ENCODE data around the gene RPS18. TPM values are rescaled to one million over a fixed set of nuclear protein-coding genes. Genes with fewer than 3 reads are reported as not detected.

RPS18 gene
- total and polyA plus RNA-seq, 10 of the 15 experiments (the other 5 are each of a cell fraction or from before 2014, with no cell fraction given): 4,228 to 20,828 (median 7,406) TPM

DNA sequence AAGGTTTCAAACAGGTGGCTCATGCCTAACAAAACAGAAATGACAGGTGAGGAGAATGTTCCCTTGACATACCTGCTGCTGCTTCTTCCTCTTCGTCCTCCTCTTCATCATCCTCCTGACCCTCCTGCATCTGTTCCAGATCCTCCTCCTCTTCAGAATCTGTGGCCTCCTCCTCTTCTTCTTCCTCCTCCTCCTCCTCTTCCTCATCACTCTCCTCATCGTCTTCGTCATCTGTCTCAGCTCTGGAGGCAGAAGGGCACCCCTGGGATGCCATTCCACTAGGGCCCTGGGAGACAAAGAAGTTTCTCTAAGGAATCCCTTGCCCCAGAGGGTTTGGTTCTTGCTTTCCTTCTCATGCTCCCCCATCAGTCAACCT lies 48.1 kb downstream of the RPS18 start:
- in situ Hi-C loops (cut with MboI): no loop called here
- no peaks in the 10 kb centered on the region for H3K27me3 ChIP-seq (replicated peaks in 1 of 2; ENCODE audit: control insufficient read depth in 2 of 2, insufficient read depth in 2 of 2, low read length in 1 of 2)
- intact Hi-C loops (cut with micrococcal nuclease; ENCODE audit: unreplicated experiment): loop anchor here (5.0 kb wide), 1 partner anchor 97 kb away; the partner anchor contains the start of gene CUTA
- 0 out of 2 replicates have a peak, but pooled peaks cover 3% of the 10 kb centered on the region for H4K20me1 ChIP-seq (ENCODE audit: control insufficient read depth, insufficient read depth)
- no peak overlapping the region for H3K9ac ChIP-seq (ENCODE audit: control insufficient read depth, insufficient read depth, low read length)
- ATAC-seq (no peak), FAIRE-seq (no peak), DNase-seq (ENCODE audit: low read depth, low spot score) (no peak)
- no peak overlapping the region for H3K27ac ChIP-seq (ENCODE audit: control insufficient read depth, insufficient read depth)
- no peak overlapping the region for H2AFZ ChIP-seq (ENCODE audit: control insufficient read depth, low read depth, low read length)
- ChIA-PET CTCF (interaction anchor here (2.7 kb wide), 1 partner anchor 25 kb away, joined by 19 read pairs; no protein-coding TSS in a partner anchor), SMC1A (ENCODE audit: uncharacterized antibody, unreplicated experiment) (no interaction called here), RAD21 (ENCODE audit: unreplicated experiment) (no interaction called here), POLR2A (no interaction called here)
- no TSS peak for BruUV-seq (replicated peaks)
- peak overlapping the region; percentile 51 for H3K4me2 ChIP-seq (ENCODE audit: control insufficient read depth, insufficient read depth)
- H3K79me2 ChIP-seq (ENCODE audit: control insufficient read depth, insufficient read depth, low read length): peaks cover 36% of the 10 kb centered on the region
- TF ChIP-seq HDAC6 (IDR thresholded peaks at IDR 0.05; ENCODE audit: unreplicated experiment) (no peak), PML (IDR thresholded peaks at IDR 0.05; ENCODE audit: low read length) (no peak), STAT1 (conservative IDR thresholded peaks at IDR 0.05) (no peak), SP1 (IDR thresholded peaks at IDR 0.05; ENCODE audit: low read depth, low read length) (no peak), ATF7 (IDR thresholded peaks at IDR 0.05; ENCODE audit: low read depth) (no peak), SREBF1 (IDR thresholded peaks at IDR 0.05; ENCODE audit: low read length) (no peak), HDGF (IDR thresholded peaks at IDR 0.05) (no peak), KDM1A (IDR thresholded peaks at IDR 0.05; ENCODE audit: borderline replicate concordance) (no peak), IRF4 (IDR thresholded peaks at IDR 0.05; ENCODE audit: low read depth, low read length) (no peak), TAF1 (IDR thresholded peaks at IDR 0.05; ENCODE audit: borderline replicate concordance, low read depth, low read length) (no peak), SIN3A (IDR thresholded peaks at IDR 0.05; ENCODE audit: low read depth, low read length) (no peak), BHLHE40 (IDR thresholded peaks at IDR 0.05; ENCODE audit: borderline replicate concordance in 1 of 2, low read depth in 2 of 2, low read length in 1 of 2) (no peak), EZH2 (IDR thresholded peaks at IDR 0.05; ENCODE audit: borderline replicate concordance, control insufficient read depth, low read depth, low read length) (no peak), TCF7 (IDR thresholded peaks at IDR 0.05; ENCODE audit: borderline replicate concordance) (no peak)
- TF ChIP-seq, protein P1, sequence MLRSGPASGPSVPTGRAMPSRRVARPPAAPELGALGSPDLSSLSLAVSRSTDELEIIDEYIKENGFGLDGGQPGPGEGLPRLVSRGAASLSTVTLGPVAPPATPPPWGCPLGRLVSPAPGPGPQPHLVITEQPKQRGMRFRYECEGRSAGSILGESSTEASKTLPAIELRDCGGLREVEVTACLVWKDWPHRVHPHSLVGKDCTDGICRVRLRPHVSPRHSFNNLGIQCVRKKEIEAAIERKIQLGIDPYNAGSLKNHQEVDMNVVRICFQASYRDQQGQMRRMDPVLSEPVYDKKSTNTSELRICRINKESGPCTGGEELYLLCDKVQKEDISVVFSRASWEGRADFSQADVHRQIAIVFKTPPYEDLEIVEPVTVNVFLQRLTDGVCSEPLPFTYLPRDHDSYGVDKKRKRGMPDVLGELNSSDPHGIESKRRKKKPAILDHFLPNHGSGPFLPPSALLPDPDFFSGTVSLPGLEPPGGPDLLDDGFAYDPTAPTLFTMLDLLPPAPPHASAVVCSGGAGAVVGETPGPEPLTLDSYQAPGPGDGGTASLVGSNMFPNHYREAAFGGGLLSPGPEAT (IDR thresholded peaks at IDR 0.05; ENCODE audit: low read depth): no peak
- TF ChIP-seq, protein P2, sequence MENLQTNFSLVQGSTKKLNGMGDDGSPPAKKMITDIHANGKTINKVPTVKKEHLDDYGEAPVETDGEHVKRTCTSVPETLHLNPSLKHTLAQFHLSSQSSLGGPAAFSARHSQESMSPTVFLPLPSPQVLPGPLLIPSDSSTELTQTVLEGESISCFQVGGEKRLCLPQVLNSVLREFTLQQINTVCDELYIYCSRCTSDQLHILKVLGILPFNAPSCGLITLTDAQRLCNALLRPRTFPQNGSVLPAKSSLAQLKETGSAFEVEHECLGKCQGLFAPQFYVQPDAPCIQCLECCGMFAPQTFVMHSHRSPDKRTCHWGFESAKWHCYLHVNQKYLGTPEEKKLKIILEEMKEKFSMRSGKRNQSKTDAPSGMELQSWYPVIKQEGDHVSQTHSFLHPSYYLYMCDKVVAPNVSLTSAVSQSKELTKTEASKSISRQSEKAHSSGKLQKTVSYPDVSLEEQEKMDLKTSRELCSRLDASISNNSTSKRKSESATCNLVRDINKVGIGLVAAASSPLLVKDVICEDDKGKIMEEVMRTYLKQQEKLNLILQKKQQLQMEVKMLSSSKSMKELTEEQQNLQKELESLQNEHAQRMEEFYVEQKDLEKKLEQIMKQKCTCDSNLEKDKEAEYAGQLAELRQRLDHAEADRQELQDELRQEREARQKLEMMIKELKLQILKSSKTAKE (IDR thresholded peaks at IDR 0.05; ENCODE audit: low read depth, poor library complexity, severe bottlenecking): no peak
- WGBS (ENCODE audit: insufficient coverage, insufficient replicate concordance, low lambda C conversion rate, missing lambda C conversion rate): 74% methylated on average over 3 of the region's 3 CpGs
- peaks cover 12 to 16% of the 10 kb centered on the region in 2 experiments; a peak in 3 of 4 replicates for H3K36me3 ChIP-seq (ENCODE audit: control insufficient read depth in 2 of 2, insufficient read depth in 2 of 2, low read length in 1 of 2)
- H3K4me1 ChIP-seq (ENCODE audit: control insufficient read depth, insufficient read depth, low read length): peaks cover 32% of the 10 kb centered on the region
- H3K9me3 ChIP-seq (replicated peaks; ENCODE audit: control insufficient read depth, insufficient read depth, low read length): no peaks in the 10 kb centered on the region
- H3K4me3 ChIP-seq: no peak overlapping the region
